Caco-2 (cell line): ENCODE measurements around the gene ACOT7. TPM values are rescaled to one million over a fixed set of nuclear protein-coding genes. Genes with fewer than 3 reads are reported as not detected.
"Not testable (repeated sequence)": the region's sequence is repeated elsewhere in the genome, so short reads cannot be mapped to it uniquely, and the experiment has no call there.

Experiments
- BruUV-seq: library from RNA; stranded (reverse); fragments of 400-500 nt; replicated peaks from 2 replicates; lab custom pipeline; 2021; lab: Mats Ljungman, UMichigan
- CTCF ChIA-PET: fragments of 300-600 bp; sonication (Branson Sonifier 250); formaldehyde crosslinking; loops from one replicate; lab custom pipeline; 2022; ENCODE audit warnings: antibody characterized with exemption; lab: Charles Lee
- POLR2A ChIA-PET: fragments of 300-600 bp; sonication (Branson Sonifier 250); formaldehyde crosslinking; loops from one replicate; lab custom pipeline; 2022; ENCODE audit warnings: antibody characterized with exemption; lab: Charles Lee
- DNase-seq, 2 experiments: peaks; one replicate each; pipeline versions ENCODE4 v3.0.0 to v3.0.0-alpha.2; 2020 to 2022
- H3K27me3 ChIP-seq: replicated peaks from 2 replicates; pipeline ENCODE4 v1.6.0; 2011; ENCODE audit warnings: low read length; ENCODE audit not compliant: control insufficient read depth, insufficient read depth
- H3K36me3 ChIP-seq: 2 replicates; pipeline ENCODE4 v1.5.1; 2011; ENCODE audit warnings: low read length; ENCODE audit not compliant: control insufficient read depth, insufficient read depth
- H3K4me1 ChIP-seq: fragments of 250-450 bp; sonication (Bioruptor Pico); 2 replicates; pipeline ENCODE4 v1.5.1; 2020; ENCODE audit warnings: mild to moderate bottlenecking
- H3K4me3 ChIP-seq: 2 replicates; pipeline ENCODE4 v1.5.1; 2011; ENCODE audit warnings: low read depth, mild to moderate bottlenecking, control low read depth, low read length
- H3K9me3 ChIP-seq: fragments of 250-450 bp; sonication (Bioruptor Pico); 2 replicates; pipeline ENCODE4 v1.5.1; 2020; ENCODE audit warnings: mild to moderate bottlenecking, moderate library complexity
- H3K27ac Mint-ChIP-seq: one replicate; pipeline ENCODE4 v1.8.0; 2022; ENCODE audit warnings: mixed read lengths; ENCODE audit not compliant: unreplicated experiment
- H3K27me3 Mint-ChIP-seq: one replicate; pipeline ENCODE4 v1.8.0; 2022; ENCODE audit warnings: mixed read lengths; ENCODE audit not compliant: insufficient read depth, unreplicated experiment
- H3K36me3 Mint-ChIP-seq: one replicate; pipeline ENCODE4 v1.8.0; 2022; ENCODE audit warnings: mild to moderate bottlenecking, mixed read lengths; ENCODE audit not compliant: insufficient read depth, unreplicated experiment
- H3K4me1 Mint-ChIP-seq: one replicate; pipeline ENCODE4 v1.8.0; 2022; ENCODE audit warnings: low read depth, mixed read lengths; ENCODE audit not compliant: unreplicated experiment
- H3K4me3 Mint-ChIP-seq: one replicate; pipeline ENCODE4 v1.8.0; 2022; ENCODE audit warnings: mild to moderate bottlenecking, moderate library complexity, mixed read lengths; ENCODE audit not compliant: unreplicated experiment
- H3K9me3 Mint-ChIP-seq: one replicate; pipeline ENCODE4 v1.8.0; 2022; ENCODE audit warnings: mixed read lengths; ENCODE audit not compliant: unreplicated experiment
- CTCF ChIP-seq, 2 experiments: fragments of 200-600 bp in 1 of 2; IDR thresholded peaks; 1 replicate in 1 of 2; 2 replicates in 1 of 2; pipeline versions ENCODE4 v1.5.1 to v1.8.0; 2011 to 2022; ENCODE audit warnings: antibody characterized with exemption in 1 of 2, control low read depth in 1 of 2, inconsistent platforms in 1 of 2, low read depth in 1 of 2, low read length in 1 of 2, mild to moderate bottlenecking in 1 of 2, moderate library complexity in 1 of 2; ENCODE audit not compliant: insufficient read depth in 1 of 2, severe bottlenecking in 1 of 2, unreplicated experiment in 1 of 2
- intact Hi-C: fragments of 100-400 bp; cut with micrococcal nuclease; formaldehyde crosslinking; loops from one replicate; pipeline ENCODE4 v1.10.0; 2022; ENCODE audit not compliant: unreplicated experiment
- total RNA-seq: library from RNA; stranded (reverse); gene quantifications from 2 replicates; pipeline ENCODE4 v1.2.3, GENCODE V29; 2022

Gene ACOT7
- total RNA-seq, 1 experiment from 2014 or later, result 221 TPM

- BruUV-seq, result not testable (repeated sequence)
- DNase-seq, result peak; percentile 47 to 52
Observed at GRCh38 chr1:6363085-6363884, 30.3 kb downstream of the ACOT7 start.

GRCh38 chr1:6361124-6361775, 32.3 kb downstream of the ACOT7 start:
- ChIA-PET POLR2A (interaction anchor here (0.7 to 1.2 kb wide), 3 partner anchors 9 to 369 kb away, joined by 3 to 11 read pairs (median 4); partner anchors contain the start of gene ACOT7), CTCF (interaction anchor here (0.7 to 1.4 kb wide), 3 partner anchors 13 to 115 kb away, joined by 3 to 4 read pairs (median 3); no protein-coding TSS in a partner anchor)
- no peak for DNase-seq
- peaks cover 44% of the 10 kb centered on the region for H3K4me1 ChIP-seq
- intact Hi-C loops, result no loop called here
- H3K27me3 ChIP-seq, result no peaks in the 10 kb centered on the region
- BruUV-seq, result no TSS peak
- Mint-ChIP-seq H3K27ac (peak overlapping the region; percentile 100), H3K36me3 (peaks cover 22% of the 10 kb centered on the region), H3K27me3 (no peaks in the 10 kb centered on the region), H3K9me3 (peaks cover 9% of the 10 kb centered on the region), H3K4me3 (peak overlapping the region; percentile 100), H3K4me1 (peaks cover 11% of the 10 kb centered on the region)
- peaks cover 1% of the 10 kb centered on the region; the same call in 1 of the 2 replicates for H3K36me3 ChIP-seq
- TF ChIP-seq CTCF (IDR thresholded peaks at IDR 0.05; ENCODE audit: insufficient read depth in 1 of 2, low read depth in 1 of 2, low read length in 1 of 2, severe bottlenecking in 1 of 2, unreplicated experiment in 1 of 2), result no peak
- no peaks in the 10 kb centered on the region for H3K9me3 ChIP-seq
- no peak overlapping the region for H3K4me3 ChIP-seq

More at GRCh38 chr1:6363085-6363884, 30.3 kb downstream of the ACOT7 start:
- POLR2A ChIA-PET, result interaction anchor here (0.6 to 1.0 kb wide), 2 partner anchors 9 to 30 kb away, joined by 3 to 4 read pairs; partner anchors contain the start of gene ACOT7
- CTCF ChIA-PET, result interaction anchor here (0.6 to 1.2 kb wide), 2 partner anchors 8 to 62 kb away, joined by 5 read pairs; no protein-coding TSS in a partner anchor
- H3K27ac Mint-ChIP-seq, H3K27me3 ChIP-seq, H3K36me3 ChIP-seq, H3K9me3 Mint-ChIP-seq, H3K4me3 ChIP-seq, H3K4me3 Mint-ChIP-seq, H3K27me3 Mint-ChIP-seq, H3K9me3 ChIP-seq, intact Hi-C loops: not testable (repeated sequence)
- peak in 1 of 2 experiments; percentile 45 for TF ChIP-seq CTCF (IDR thresholded peaks at IDR 0.05; ENCODE audit: insufficient read depth in 1 of 2, low read depth in 1 of 2, low read length in 1 of 2, severe bottlenecking in 1 of 2, unreplicated experiment in 1 of 2)
- H3K4me1 ChIP-seq, result peaks cover 33% of the 10 kb centered on the region
- Mint-ChIP-seq H3K4me1 (peaks cover 11% of the 10 kb centered on the region), H3K36me3 (peaks cover 11% of the 10 kb centered on the region)

GRCh38 chr1:6360517-6361070, 33.0 kb downstream of the ACOT7 start:
- H3K4me3 Mint-ChIP-seq, result peak overlapping the region; percentile 100
- peak; percentile 80 to 86 for DNase-seq
- TF ChIP-seq CTCF (IDR thresholded peaks at IDR 0.05; ENCODE audit: insufficient read depth in 1 of 2, low read depth in 1 of 2, low read length in 1 of 2, severe bottlenecking in 1 of 2, unreplicated experiment in 1 of 2), result no peak
- peaks cover 11% of the 10 kb centered on the region for H3K4me1 Mint-ChIP-seq
- BruUV-seq, result no TSS peak
- H3K27ac Mint-ChIP-seq, result peak overlapping the region; percentile 100
- ChIA-PET CTCF (interaction anchor here (0.7 to 1.4 kb wide), 3 partner anchors 13 to 114 kb away, joined by 3 to 4 read pairs (median 3); no protein-coding TSS in a partner anchor), POLR2A (interaction anchor here (0.7 to 1.2 kb wide), 3 partner anchors 8 to 368 kb away, joined by 3 to 11 read pairs (median 4); partner anchors contain the start of gene ACOT7)
- peaks cover 9% of the 10 kb centered on the region for H3K9me3 Mint-ChIP-seq
- H3K9me3 ChIP-seq, result no peaks in the 10 kb centered on the region
- intact Hi-C loops, result no loop called here
- peaks cover 28% of the 10 kb centered on the region for H3K36me3 Mint-ChIP-seq
- H3K36me3 ChIP-seq, result peaks cover 1% of the 10 kb centered on the region; the same call in 1 of the 2 replicates
- no peaks in the 10 kb centered on the region for H3K27me3 ChIP-seq
- peak overlapping the region; percentile 47 for H3K4me3 ChIP-seq
- H3K4me1 ChIP-seq, result peaks cover 48% of the 10 kb centered on the region
- no peaks in the 10 kb centered on the region for H3K27me3 Mint-ChIP-seq
